ENCODE results near the gene TSPAN2.
"Not testable (repeated sequence)": the region's sequence is repeated elsewhere in the genome, so short reads cannot be mapped to it uniquely, and the experiment has no call there.

TSPAN2 gene

DNA sequence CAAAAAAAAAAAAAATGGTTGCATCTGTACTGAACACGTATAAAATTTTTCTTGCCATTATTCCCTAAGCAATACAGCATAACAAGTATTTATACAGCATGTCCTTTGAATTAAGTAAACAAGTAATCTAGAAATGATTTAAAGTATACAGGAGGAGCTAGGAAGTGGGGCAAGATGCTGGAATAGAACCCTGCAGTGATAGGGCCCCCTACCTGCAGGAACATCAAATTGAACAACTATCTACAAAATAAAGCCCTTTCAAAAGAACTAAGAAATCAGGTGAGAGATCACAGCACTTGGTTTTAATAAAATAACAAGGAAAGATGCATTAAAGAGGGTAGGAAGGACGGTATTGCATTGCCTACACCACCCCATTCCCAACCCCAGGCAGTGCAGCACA, 48.8 kb downstream of the TSPAN2 start:
- DNase-seq (ENCODE audit: low read depth in 1 of 2, low spot score in 1 of 2), result no peak
- no peak for TF ChIP-seq JUND (IDR thresholded peaks at IDR 0.05; ENCODE audit: low read depth)
- in situ Hi-C loops (cut with HindIII; ENCODE audit: low pct_unique_long_range_greater_than_20kb, low sequenced_read_pairs), result no loop called here

DNA sequence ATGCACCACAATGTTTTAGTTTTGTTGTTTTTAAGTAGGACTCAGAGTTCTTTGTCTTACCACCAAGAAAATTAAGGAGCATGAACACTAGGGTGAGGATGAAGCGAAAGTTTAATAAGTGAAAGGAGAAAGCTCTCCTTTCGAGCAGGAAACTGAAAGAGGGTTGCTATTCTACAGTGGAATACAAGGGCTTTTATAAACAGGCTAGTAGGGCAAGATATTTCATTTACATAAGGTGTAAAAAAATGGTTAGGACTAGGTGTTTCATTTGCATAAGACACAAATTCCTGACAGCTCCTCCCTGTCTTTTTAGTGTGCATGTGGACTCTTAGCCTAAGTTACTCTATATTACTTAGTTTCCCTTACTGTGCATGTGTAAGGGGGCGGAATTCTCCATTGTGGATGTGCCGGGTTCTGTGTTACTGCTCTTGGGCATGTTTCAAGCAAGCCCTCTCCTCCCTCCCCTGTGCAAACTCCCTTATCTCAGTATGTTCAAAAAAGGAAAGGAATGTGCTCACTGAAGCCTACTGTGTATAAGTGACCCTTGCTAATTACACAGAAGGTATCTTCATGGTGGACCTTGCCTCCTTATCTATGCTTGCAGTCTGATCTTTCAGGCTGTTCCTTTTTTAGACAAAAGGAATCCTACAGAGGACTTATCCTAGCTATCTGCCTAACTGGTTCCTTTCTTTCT, 52.3 kb downstream of the TSPAN2 start:
- TF ChIP-seq JUND (IDR thresholded peaks at IDR 0.05; ENCODE audit: low read depth), result no peak
- no peak for DNase-seq (ENCODE audit: low read depth in 1 of 2, low spot score in 1 of 2)
- in situ Hi-C loops (cut with HindIII; ENCODE audit: low pct_unique_long_range_greater_than_20kb, low sequenced_read_pairs), result no loop called here

DNA sequence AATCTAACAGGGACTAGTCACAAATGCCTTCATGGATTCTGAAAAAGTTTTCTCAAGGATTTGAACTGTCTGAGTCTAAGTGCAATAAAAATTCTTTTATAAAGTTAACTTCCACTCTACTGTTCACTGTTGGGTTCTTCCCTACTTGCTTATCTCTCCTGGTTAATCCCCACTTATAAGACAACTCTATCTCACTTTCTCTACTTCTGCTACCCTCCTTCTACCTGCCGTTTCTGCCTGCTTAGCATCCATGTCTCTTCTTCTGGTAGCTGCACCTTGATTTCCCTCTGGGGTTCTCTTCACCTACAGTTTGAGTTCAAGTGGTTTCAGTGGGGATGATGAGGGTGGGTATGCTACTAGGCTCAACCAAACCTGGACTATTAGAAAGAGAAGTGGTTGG, 53.7 kb downstream of the TSPAN2 start:
- no peak for TF ChIP-seq JUND (IDR thresholded peaks at IDR 0.05; ENCODE audit: low read depth)
- in situ Hi-C loops (cut with HindIII; ENCODE audit: low pct_unique_long_range_greater_than_20kb, low sequenced_read_pairs), result no loop called here

DNA sequence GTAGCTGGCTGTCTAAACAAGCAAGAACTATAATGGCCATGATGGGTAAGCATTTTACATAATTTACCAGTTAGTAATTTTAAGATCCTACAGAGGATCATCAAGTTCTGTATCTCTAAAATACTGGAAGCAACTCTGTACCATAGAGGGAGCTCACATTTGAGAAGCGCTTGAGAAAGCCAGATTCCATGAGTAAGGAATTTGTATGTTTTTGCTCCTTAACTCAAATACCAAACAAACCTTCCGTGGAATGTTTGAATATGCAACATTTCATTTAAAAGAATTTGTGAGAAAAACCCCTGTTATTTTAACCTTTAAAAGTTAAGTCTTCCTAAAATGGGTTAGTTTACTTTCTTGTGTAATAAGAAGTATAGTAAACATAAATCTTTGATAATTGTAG, 57.7 kb downstream of the TSPAN2 start:
- no peak for TF ChIP-seq JUND (IDR thresholded peaks at IDR 0.05; ENCODE audit: low read depth)
- in situ Hi-C loops (cut with HindIII; ENCODE audit: low pct_unique_long_range_greater_than_20kb, low sequenced_read_pairs), result no loop called here

More for the DNA sequence above, 53.7 kb downstream of the TSPAN2 start:
- no peak for DNase-seq (ENCODE audit: low read depth in 1 of 2, low spot score in 1 of 2)

DNA sequence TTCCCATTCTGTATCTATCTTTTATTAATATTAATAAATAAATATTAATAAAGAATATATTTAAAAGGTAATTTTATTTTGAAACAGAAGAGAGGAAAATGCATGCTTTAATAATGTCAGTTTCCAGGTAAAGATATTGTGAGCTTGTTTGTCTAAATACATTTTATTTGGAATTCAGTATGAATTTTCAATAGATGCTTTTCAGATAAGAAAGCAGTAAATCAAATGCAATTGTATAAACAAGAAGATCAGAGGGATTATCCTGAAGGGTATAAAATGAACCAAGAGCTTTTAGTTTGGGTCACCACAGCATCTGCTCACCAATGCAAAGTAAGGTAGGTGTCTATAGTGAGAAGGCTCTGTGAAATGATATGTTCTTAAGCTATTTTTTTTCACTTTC, 59.8 kb downstream of the TSPAN2 start, which contains the start of gene TSHB:
TSHB (plus strand) TSS at position 301 of the 400 bp plus-strand sequence. CDS start 3,537 bp downstream, outside the sequence.
- DNase-seq (ENCODE audit: low read depth in 1 of 2, low spot score in 1 of 2), result no peak
- in situ Hi-C loops (cut with HindIII; ENCODE audit: low pct_unique_long_range_greater_than_20kb, low sequenced_read_pairs), result no loop called here
- no peak for TF ChIP-seq JUND (IDR thresholded peaks at IDR 0.05; ENCODE audit: low read depth)

More for the DNA sequence above, 57.7 kb downstream of the TSPAN2 start:
- DNase-seq (ENCODE audit: low read depth in 1 of 2, low spot score in 1 of 2), result no peak

DNA sequence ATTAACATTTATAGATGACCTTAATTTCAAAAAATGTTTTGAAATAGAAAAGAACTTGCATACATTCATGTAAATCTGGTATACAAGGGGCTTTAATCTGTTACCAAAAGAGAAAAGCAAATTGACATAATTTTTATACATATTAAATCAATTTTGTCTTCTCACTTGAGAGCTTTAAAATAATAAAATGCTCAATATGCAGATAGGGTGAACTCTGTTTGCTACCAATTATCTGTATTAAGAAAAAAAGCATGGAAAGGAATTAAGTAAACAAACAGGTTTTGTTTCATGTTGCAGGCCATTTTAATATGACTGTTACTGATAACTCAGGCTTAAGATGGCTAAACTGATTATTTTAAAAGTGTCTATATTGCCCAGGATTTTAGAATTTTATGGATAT, 65.7 kb downstream of the TSPAN2 start:
- no peak for TF ChIP-seq JUND (IDR thresholded peaks at IDR 0.05; ENCODE audit: low read depth)
- in situ Hi-C loops (cut with HindIII; ENCODE audit: low pct_unique_long_range_greater_than_20kb, low sequenced_read_pairs), result no loop called here
- no peak for DNase-seq (ENCODE audit: low read depth in 1 of 2, low spot score in 1 of 2)

DNA sequence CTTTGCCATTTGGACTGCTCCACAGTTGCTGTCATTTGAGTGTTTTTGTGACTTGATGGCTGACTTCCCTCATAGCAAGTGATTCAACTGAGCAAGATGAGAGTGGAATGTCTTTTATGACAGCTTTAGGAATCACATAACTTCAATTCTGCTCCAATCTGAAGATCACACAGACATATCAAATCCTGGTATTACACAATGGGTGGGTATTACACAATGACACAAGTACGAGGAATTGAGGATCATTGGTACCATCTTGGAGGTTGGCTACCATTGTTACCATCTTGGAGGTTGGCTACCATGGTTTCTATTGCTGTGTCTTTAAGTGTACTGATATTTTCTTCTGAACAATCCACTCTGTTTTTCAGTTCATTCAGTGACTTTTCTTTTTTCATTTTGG, 68.2 kb downstream of the TSPAN2 start:
- DNase-seq (ENCODE audit: low read depth in 1 of 2, low spot score in 1 of 2), result no peak
- in situ Hi-C loops (cut with HindIII; ENCODE audit: low pct_unique_long_range_greater_than_20kb, low sequenced_read_pairs), result no loop called here
- TF ChIP-seq JUND (IDR thresholded peaks at IDR 0.05; ENCODE audit: low read depth), result no peak

DNA sequence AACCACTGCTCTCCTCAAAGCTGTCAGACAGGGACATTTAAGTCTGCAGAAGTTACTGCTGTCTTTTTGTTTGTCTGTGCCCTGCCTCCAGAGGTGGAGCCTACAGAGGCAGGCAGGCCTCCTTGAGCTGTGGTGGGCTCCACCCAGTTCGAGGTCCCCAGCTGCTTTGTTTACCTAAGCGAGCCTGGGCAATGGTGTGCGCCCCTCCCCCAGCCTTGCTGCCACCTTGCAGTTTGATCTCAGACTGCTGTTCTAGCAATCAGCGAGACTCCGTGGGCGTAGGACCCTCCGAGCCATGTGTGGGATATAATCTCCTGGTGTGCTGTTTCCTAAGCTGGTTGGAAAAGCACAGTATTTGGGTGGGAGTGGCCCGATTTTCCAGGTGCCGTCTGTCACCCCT, 69.8 kb downstream of the TSPAN2 start:
- DNase-seq (ENCODE audit: low read depth in 1 of 2, low spot score in 1 of 2); in situ Hi-C loops (cut with HindIII; ENCODE audit: low pct_unique_long_range_greater_than_20kb, low sequenced_read_pairs): not testable (repeated sequence)

DNA sequence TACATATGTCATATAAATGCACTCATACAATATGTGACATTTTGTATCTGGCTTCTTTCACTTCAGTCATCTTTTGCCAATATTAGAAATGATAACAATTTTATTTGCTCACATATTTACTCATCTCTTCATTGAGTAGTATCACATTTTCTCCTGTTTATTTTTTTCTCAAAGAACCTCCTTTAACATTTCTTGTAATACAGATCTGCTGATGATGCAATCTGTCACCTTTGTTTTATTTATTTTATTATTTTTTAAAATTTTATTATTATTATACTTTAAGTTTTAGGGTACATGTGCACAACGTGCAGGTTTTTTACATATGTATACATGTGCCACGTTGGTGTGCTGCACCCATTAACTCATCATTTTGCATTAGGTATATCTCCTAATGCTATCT, 75.5 kb downstream of the TSPAN2 start:
- in situ Hi-C loops (cut with HindIII; ENCODE audit: low pct_unique_long_range_greater_than_20kb, low sequenced_read_pairs), result no loop called here
- no peak for TF ChIP-seq JUND (IDR thresholded peaks at IDR 0.05; ENCODE audit: low read depth)
- DNase-seq (ENCODE audit: low read depth in 1 of 2, low spot score in 1 of 2), result no peak

DNA sequence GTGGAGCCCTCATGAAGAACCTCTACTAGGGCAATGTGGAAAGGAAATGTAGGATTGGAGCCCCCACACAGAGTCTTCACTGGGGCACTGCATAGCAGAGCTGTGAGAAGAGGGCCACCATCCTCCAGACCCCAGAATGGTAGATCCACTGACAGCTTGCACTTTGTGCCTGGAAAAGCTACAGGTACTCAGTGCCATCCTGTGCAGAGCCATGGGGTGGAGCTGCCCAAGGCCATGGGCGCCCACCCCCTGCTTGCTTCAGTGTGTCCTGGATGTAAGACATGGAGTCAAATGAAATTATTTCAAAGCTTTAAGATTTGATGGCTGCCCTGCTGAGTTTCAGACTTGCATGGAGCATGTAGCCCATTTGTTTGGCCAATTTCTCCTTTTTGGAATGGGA, 76.9 kb downstream of the TSPAN2 start:
- no peak for TF ChIP-seq JUND (IDR thresholded peaks at IDR 0.05; ENCODE audit: low read depth)
- DNase-seq (ENCODE audit: low read depth in 1 of 2, low spot score in 1 of 2), result no peak
- in situ Hi-C loops (cut with HindIII; ENCODE audit: low pct_unique_long_range_greater_than_20kb, low sequenced_read_pairs), result no loop called here

DNA sequence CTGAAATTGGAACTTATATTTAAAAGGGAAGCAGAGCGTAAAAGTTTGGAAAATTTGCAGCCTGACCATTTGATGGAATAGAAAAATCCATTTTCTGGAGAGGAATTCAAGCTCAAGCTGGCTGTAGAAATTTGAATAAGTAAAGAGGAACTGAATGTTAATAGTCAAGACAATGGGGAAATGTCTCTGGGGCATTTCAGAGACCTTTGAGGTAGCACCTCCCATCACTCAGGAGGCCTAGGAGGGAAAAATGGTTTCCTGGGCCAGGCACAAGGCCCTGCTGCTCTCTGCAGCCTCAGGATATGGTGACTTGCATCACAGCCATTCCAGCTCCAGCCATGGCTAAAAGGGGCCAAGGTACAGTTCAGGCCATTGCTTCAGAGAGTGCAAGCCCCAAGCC, 77.3 kb downstream of the TSPAN2 start:
- TF ChIP-seq JUND (IDR thresholded peaks at IDR 0.05; ENCODE audit: low read depth), result no peak
- DNase-seq (ENCODE audit: low read depth in 1 of 2, low spot score in 1 of 2), result no peak
- in situ Hi-C loops (cut with HindIII; ENCODE audit: low pct_unique_long_range_greater_than_20kb, low sequenced_read_pairs), result no loop called here

DNA sequence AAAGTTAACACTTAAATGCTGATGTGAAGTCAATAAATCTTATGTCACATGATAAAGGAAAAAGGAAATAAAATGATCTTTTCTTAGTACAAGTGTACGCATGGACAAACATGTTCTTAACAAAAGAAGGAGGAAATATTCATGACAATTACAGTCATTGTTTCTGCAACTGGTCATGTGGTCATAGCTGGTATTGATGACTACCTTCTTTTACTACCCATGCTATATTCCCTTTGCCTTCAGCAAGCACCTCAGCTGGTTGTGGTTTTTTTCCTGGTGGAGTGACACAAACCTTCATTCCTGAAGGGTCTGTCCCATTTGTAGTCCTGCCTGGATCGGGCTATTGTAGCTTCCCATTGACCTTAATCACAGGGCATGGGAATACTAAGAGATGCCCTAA, 83.1 kb downstream of the TSPAN2 start:
- TF ChIP-seq JUND (IDR thresholded peaks at IDR 0.05; ENCODE audit: low read depth), result no peak
- DNase-seq (ENCODE audit: low read depth in 1 of 2, low spot score in 1 of 2), result no peak
- in situ Hi-C loops (cut with HindIII; ENCODE audit: low pct_unique_long_range_greater_than_20kb, low sequenced_read_pairs), result no loop called here

Measured in T47D (cell line).